Fibroblast of mammary gland (primary cell): ENCODE measurements around the gene PHLPP2.

Experiments
- DNase-seq: peaks from one replicate; pipeline ENCODE4 v3.0.0-alpha.2; 2010; ENCODE audit warnings: low read depth
- H3K4me3 ChIP-seq: 2 replicates; pipeline ENCODE4 v1.5.1; 2011; ENCODE audit warnings: low read depth, mild to moderate bottlenecking, low read length, moderate library complexity; ENCODE audit not compliant: control insufficient read depth
- CTCF ChIP-seq: conservative IDR thresholded peaks from 2 replicates; pipeline ENCODE4 v1.5.1; 2011; ENCODE audit warnings: low read depth, low read length, inconsistent platforms; ENCODE audit not compliant: control insufficient read depth, insufficient read depth

Gene PHLPP2

GRCh38 chr16:71732587-71732986, 8.1 kb upstream of the PHLPP2 start:
- TF ChIP-seq CTCF, result no peak

GRCh38 chr16:71727551-71728324, 3.2 kb upstream of the PHLPP2 start:
- DNase-seq, result no peak
- no peak for TF ChIP-seq CTCF
- H3K4me3 ChIP-seq, result no peak overlapping the region

More at GRCh38 chr16:71732587-71732986, 8.1 kb upstream of the PHLPP2 start:
- no peak for DNase-seq
- H3K4me3 ChIP-seq, result no peak overlapping the region

GRCh38 chr16:71726476-71727315, 2.2 kb upstream of the PHLPP2 start:
- TF ChIP-seq CTCF, result no peak
- H3K4me3 ChIP-seq, result no peak overlapping the region
- DNase-seq, result no peak

GRCh38 chr16:71723537-71724319, 773 bp downstream of the PHLPP2 start:
- peak overlapping the region; percentile 48 for H3K4me3 ChIP-seq
- DNase-seq, result peak; percentile 41
- TF ChIP-seq CTCF, result no peak

GRCh38 chr16:71722801-71723536, 1.5 kb downstream of the PHLPP2 start:
- H3K4me3 ChIP-seq, result peak overlapping the region; percentile 73
- peak; percentile 51 for DNase-seq
- TF ChIP-seq CTCF, result no peak
